Muscle of arm (tissue), 12 donors: ENCODE data around the gene CDH19. TPM values are rescaled to one million over a fixed set of nuclear protein-coding genes. Genes with fewer than 3 reads are reported as not detected.
A peak's percentile ranks its signal among the peaks of the same experiment; 100 is the strongest.
"Not testable (repeated sequence)": the region's sequence is repeated elsewhere in the genome, so short reads cannot be mapped to it uniquely, and the experiment has no call there.

Experiments
- DNase-seq: peaks from one replicate; pipeline ENCODE4 v3.0.0-alpha.2; 2013
- polyA plus RNA-seq, 12 donors: library from polyadenylated mRNA; unstranded; fragments of 120-200 nt; gene quantifications; one replicate each; pipeline ENCODE4 v1.2.1, GENCODE V29; 2013; ENCODE audit not compliant: insufficient read length in 12 of 12

Gene CDH19
- polyA plus RNA-seq, 12 donors, result 0.84 to 5.9 (median 2.1) TPM; not detected in 1

GRCh38 chr18:66564236-66564635 is 39.7 kb downstream of the CDH19 start:
- no peak for DNase-seq

GRCh38 chr18:66562279-66562678 is 41.6 kb downstream of the CDH19 start:
- DNase-seq, result no peak

GRCh38 chr18:66560094-66560493 is 43.8 kb downstream of the CDH19 start:
- no peak for DNase-seq

GRCh38 chr18:66558773-66559172 is 45.1 kb downstream of the CDH19 start:
- no peak for DNase-seq

- DNase-seq, result no peak
Measured at GRCh38 chr18:66557091-66557490, 46.8 kb downstream of the CDH19 start.

- no peak for DNase-seq
Measured at GRCh38 chr18:66555585-66555984, 48.3 kb downstream of the CDH19 start.

- no peak for DNase-seq
Measured at GRCh38 chr18:66553824-66554223, 50.1 kb downstream of the CDH19 start.

- DNase-seq, result no peak
Measured at GRCh38 chr18:66550366-66550765, 53.5 kb downstream of the CDH19 start.

GRCh38 chr18:66548747-66549146 is 55.1 kb downstream of the CDH19 start:
- no peak for DNase-seq

GRCh38 chr18:66534110-66534509 is 69.8 kb downstream of the CDH19 start:
- DNase-seq, result no peak

- DNase-seq, result no peak
Measured at GRCh38 chr18:66533693-66534092, 70.2 kb downstream of the CDH19 start.

- DNase-seq, result no peak
Measured at GRCh38 chr18:66523219-66523991, 80.5 kb downstream of the CDH19 start.

- DNase-seq, result no peak
Measured at GRCh38 chr18:66513996-66514395, 89.9 kb downstream of the CDH19 start.

GRCh38 chr18:66511792-66512191 is 92.1 kb downstream of the CDH19 start:
- no peak for DNase-seq

GRCh38 chr18:66511289-66511688 is 92.6 kb downstream of the CDH19 start:
- no peak for DNase-seq

GRCh38 chr18:66510357-66511045 is 93.4 kb downstream of the CDH19 start:
- no peak for DNase-seq

- no peak for DNase-seq
Measured at GRCh38 chr18:66508937-66509336, 95.0 kb downstream of the CDH19 start.

- DNase-seq, result no peak
Measured at GRCh38 chr18:66506178-66506577, 97.7 kb downstream of the CDH19 start.

GRCh38 chr18:66497351-66497750 is 106.5 kb downstream of the CDH19 start:
- no peak for DNase-seq

GRCh38 chr18:66495844-66496243 is 108.0 kb downstream of the CDH19 start:
- DNase-seq, result peak; percentile 32

- DNase-seq, result no peak
Measured at GRCh38 chr18:66473882-66474281, 130.0 kb downstream of the CDH19 start.

GRCh38 chr18:66466184-66466583 is 137.7 kb downstream of the CDH19 start:
- DNase-seq, result not testable (repeated sequence)

GRCh38 chr18:66461344-66461743 is 142.5 kb downstream of the CDH19 start:
- no peak for DNase-seq
